ENCODE data around the gene UMAD1. TPM values are rescaled to one million over a fixed set of nuclear protein-coding genes. Genes with fewer than 3 reads are reported as not detected.
A peak's percentile ranks its signal among the peaks of the same experiment; 100 is the strongest.

Gene UMAD1
- total and polyA plus RNA-seq, 11 donors: 3.5 to 19.7 (median 15.3) TPM

DNA sequence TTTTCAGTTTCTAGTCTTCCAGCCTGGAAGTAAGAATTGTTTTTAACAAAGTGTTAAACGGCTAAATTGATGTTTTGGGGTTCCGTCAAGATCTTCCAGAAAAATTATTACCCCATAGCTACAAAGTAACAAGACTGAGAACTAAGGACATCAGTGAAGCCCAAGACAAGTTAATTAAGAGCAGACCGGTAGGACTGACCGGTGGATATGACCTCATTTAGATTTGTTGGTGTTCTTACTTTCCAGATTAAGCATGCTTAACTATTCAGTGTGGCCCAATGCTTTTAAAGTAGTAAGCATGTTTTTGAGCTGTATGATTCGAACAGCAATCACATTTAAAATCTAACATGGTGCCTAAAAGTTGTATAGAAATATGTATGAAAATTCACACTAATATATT, 151.0 kb downstream of the UMAD1 start:
- Histone ChIP-seq H3K27me3 (no peaks in the 10 kb centered on the region), H3K27ac (peak overlapping the region in 1 of 12 donors; percentile 52), H3K36me3 (peaks cover 0 to 2% (median 0%) of the 10 kb centered on the region in 9 donors), H3K4me1 (peaks cover 0 to 8% (median 0%) of the 10 kb centered on the region in 12 donors), H3K4me3 (no peak overlapping the region), H3K9me3 (no peaks in the 10 kb centered on the region)
- ATAC-seq (no peak), DNase-seq (no peak)
- intact Hi-C loops (cut with DNase I): no loop called here
- WGBS, 4 donors: 74 to 87% (median 81%) methylated on average over 5 of the region's 5 CpGs
- TF ChIP-seq, protein P1, sequence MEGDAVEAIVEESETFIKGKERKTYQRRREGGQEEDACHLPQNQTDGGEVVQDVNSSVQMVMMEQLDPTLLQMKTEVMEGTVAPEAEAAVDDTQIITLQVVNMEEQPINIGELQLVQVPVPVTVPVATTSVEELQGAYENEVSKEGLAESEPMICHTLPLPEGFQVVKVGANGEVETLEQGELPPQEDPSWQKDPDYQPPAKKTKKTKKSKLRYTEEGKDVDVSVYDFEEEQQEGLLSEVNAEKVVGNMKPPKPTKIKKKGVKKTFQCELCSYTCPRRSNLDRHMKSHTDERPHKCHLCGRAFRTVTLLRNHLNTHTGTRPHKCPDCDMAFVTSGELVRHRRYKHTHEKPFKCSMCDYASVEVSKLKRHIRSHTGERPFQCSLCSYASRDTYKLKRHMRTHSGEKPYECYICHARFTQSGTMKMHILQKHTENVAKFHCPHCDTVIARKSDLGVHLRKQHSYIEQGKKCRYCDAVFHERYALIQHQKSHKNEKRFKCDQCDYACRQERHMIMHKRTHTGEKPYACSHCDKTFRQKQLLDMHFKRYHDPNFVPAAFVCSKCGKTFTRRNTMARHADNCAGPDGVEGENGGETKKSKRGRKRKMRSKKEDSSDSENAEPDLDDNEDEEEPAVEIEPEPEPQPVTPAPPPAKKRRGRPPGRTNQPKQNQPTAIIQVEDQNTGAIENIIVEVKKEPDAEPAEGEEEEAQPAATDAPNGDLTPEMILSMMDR (IDR thresholded peaks at IDR 0.05): no peak
- TF ChIP-seq POLR2A (IDR thresholded peaks at IDR 0.05): no peak

DNA sequence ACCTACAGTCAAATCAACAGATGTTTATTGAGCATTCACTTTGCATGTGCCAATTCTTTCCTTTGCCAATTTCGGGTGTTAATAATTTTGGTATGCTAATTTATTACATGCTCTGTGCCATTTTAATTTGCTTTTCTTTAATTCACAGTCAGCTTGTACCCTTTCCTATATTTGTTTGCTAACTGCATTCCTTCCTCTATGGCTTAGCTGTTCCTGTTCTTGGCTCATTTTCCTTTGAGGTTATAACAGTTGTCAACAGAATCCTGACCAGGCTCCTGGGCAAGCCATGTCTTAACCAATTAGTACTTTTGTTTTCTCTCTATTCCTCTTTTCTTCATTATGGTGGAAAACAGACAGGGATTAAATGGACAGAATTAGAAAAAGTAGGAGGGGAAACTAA, 151.5 kb downstream of the UMAD1 start:
- peaks cover 0 to 8% (median 0%) of the 10 kb centered on the region in 12 donors for H3K4me1 ChIP-seq
- peak in 1 of 4 donors; percentile 49 for ATAC-seq
- TF ChIP-seq, protein P1 (IDR thresholded peaks at IDR 0.05): no peak
- TF ChIP-seq POLR2A (IDR thresholded peaks at IDR 0.05): no peak

DNA sequence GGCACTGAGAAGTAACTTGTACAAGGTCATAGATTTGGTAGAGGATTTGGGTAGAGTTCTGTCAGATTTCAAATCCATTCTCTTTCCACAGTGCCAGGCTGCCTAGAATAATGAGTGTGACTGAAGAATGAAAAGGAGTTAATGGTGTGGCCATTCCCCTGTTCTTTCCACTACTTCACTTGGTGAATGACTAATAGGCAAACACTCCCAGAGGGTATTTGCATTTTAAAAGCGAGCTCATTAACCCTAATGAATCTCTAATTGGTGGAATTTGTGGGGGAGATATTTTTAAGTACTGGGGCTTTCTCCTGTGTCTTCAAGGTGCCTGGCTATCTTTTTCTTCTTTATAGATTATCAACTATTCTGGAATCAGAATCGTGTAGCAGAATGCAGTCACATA, 152.7 kb downstream of the UMAD1 start:
- H3K27ac ChIP-seq: no peak overlapping the region
- peaks cover 0 to 8% (median 0%) of the 10 kb centered on the region in 12 donors for H3K4me1 ChIP-seq
- intact Hi-C loops (cut with DNase I): no loop called here
- 65 to 88% (median 80%) methylated on average over 2 of the region's 2 CpGs for WGBS, 4 donors
- no peak overlapping the region for H3K4me3 ChIP-seq
- H3K9me3 ChIP-seq: no peaks in the 10 kb centered on the region
- ATAC-seq: no peak
- peaks cover 0 to 9% (median 0%) of the 10 kb centered on the region in 9 donors for H3K36me3 ChIP-seq
- TF ChIP-seq POLR2A (IDR thresholded peaks at IDR 0.05): no peak
- TF ChIP-seq, protein P1 (IDR thresholded peaks at IDR 0.05): no peak
- DNase-seq: no peak
- no peaks in the 10 kb centered on the region for H3K27me3 ChIP-seq

More for the DNA sequence above, 151.5 kb downstream of the UMAD1 start:
- intact Hi-C loops (cut with DNase I): no loop called here
- no peak for DNase-seq
- Histone ChIP-seq H3K27me3 (no peaks in the 10 kb centered on the region), H3K36me3 (peaks cover 0 to 8% (median 0%) of the 10 kb centered on the region in 9 donors), H3K9me3 (no peaks in the 10 kb centered on the region), H3K4me3 (no peak overlapping the region), H3K27ac (peak overlapping the region in 1 of 12 donors; percentile 52)
- 86 to 94% (median 90%) methylated on average over 1 of the region's 1 CpG for WGBS, 4 donors

DNA sequence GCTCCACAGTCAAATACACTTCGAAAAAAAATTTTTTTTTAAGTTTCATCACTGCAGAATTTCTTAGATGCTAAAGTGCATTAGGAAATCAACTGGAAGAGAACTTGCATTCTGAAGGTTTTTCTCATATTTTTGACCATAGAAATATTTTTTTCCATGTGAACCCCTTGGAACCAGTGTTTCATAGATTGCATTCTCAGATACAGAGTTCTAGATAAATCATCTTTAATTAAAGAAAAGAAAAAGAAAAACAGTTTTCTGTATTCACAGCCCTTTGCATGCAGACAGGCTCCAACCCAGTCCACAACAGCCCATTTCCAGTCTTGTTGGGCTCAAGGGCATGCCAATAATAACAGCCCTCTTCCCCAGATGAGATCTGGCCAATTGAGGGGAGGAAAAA, 153.4 kb downstream of the UMAD1 start:
- no peaks in the 10 kb centered on the region for H3K9me3 ChIP-seq
- TF ChIP-seq POLR2A (IDR thresholded peaks at IDR 0.05): no peak
- TF ChIP-seq, protein P1 (IDR thresholded peaks at IDR 0.05): no peak
- intact Hi-C loops (cut with DNase I): no loop called here
- 80 to 91% (median 84%) methylated on average over 1 of the region's 1 CpG for WGBS, 4 donors
- H3K27me3 ChIP-seq: no peaks in the 10 kb centered on the region
- H3K4me1 ChIP-seq: peaks cover 0 to 10% (median 0%) of the 10 kb centered on the region in 12 donors
- DNase-seq (no peak), ATAC-seq (no peak)
- H3K36me3 ChIP-seq: peaks cover 0 to 9% (median 0%) of the 10 kb centered on the region in 9 donors
- H3K27ac ChIP-seq: no peak overlapping the region
- H3K4me3 ChIP-seq: no peak overlapping the region

All from heart left ventricle (tissue), 16 donors.